Measurements from ENCODE around the gene NLGN3. TPM values are rescaled to one million over a fixed set of nuclear protein-coding genes. Genes with fewer than 3 reads are reported as not detected.

The NLGN3 gene
- total RNA-seq, 1 donor from 2014 or later: 0.69 TPM

DNA sequence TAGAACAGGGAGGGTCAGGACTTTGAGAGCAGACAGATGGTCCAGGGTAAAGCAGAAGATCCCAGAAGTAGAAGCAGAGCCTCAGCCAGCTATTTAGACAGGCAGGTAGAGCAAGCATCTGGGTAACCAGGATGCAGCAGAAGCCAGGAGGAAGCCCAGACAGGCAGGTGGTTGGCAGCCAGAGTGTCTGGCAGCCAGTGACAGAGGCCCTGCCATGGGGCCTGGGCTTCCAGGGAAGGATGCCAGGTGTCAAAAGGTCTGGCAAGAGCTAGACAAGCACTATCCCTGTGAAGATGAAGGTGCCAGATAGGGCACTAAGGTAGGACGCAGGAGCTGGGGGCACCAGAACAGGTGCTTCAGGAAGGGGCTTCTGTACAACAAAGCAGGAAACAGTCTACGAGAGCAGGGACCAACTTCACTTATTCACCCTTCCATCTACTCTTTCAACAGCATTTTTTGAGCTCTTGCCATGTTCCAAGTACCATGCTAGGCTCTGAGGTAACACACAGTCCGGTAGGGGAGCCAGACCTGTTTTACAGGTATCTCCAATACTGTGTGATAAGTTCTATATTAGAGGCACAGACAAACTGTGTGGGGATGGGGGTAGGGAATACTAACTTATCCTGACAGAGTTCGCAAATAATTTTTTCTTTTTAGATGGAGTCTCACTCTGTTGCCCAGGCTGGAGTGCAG lies 40.3 kb downstream of the NLGN3 start:
- H3K27ac ChIP-seq: no peak overlapping the region
- peak; percentile 13 for ATAC-seq
- DNase-seq: no peak
- TF ChIP-seq, protein P1, sequence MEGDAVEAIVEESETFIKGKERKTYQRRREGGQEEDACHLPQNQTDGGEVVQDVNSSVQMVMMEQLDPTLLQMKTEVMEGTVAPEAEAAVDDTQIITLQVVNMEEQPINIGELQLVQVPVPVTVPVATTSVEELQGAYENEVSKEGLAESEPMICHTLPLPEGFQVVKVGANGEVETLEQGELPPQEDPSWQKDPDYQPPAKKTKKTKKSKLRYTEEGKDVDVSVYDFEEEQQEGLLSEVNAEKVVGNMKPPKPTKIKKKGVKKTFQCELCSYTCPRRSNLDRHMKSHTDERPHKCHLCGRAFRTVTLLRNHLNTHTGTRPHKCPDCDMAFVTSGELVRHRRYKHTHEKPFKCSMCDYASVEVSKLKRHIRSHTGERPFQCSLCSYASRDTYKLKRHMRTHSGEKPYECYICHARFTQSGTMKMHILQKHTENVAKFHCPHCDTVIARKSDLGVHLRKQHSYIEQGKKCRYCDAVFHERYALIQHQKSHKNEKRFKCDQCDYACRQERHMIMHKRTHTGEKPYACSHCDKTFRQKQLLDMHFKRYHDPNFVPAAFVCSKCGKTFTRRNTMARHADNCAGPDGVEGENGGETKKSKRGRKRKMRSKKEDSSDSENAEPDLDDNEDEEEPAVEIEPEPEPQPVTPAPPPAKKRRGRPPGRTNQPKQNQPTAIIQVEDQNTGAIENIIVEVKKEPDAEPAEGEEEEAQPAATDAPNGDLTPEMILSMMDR (IDR thresholded peaks at IDR 0.05): no peak
- H3K4me1 ChIP-seq: peaks cover 5% of the 10 kb centered on the region
- H3K36me3 ChIP-seq: no peaks in the 10 kb centered on the region
- no peak overlapping the region for H3K4me3 ChIP-seq
- intact Hi-C loops (cut with DNase I): no loop called here
- no peaks in the 10 kb centered on the region for H3K27me3 ChIP-seq
- no peaks in the 10 kb centered on the region for H3K9me3 ChIP-seq

DNA sequence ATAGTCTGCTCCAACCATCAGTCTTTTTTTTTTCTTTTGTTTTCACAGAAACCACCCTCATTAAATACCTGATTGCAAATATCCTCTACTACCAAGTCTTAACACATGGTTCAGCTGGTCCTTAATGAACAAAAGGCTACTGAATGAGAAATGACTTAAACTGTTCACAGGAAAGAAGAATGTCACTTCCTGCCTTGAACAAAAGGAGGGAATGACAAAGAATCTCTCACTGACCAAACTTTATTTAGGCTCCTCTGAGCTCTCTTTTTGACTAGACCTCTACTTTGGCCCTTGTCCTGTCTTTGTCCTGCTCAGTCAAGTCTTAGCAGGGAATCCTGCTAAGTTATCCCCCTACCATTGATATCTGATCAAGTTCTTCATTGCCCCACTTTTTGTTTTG lies 46.6 kb downstream of the NLGN3 start:
- TF ChIP-seq, protein P1 (IDR thresholded peaks at IDR 0.05): no peak
- no peak for DNase-seq
- H3K27ac ChIP-seq: no peak overlapping the region

DNA sequence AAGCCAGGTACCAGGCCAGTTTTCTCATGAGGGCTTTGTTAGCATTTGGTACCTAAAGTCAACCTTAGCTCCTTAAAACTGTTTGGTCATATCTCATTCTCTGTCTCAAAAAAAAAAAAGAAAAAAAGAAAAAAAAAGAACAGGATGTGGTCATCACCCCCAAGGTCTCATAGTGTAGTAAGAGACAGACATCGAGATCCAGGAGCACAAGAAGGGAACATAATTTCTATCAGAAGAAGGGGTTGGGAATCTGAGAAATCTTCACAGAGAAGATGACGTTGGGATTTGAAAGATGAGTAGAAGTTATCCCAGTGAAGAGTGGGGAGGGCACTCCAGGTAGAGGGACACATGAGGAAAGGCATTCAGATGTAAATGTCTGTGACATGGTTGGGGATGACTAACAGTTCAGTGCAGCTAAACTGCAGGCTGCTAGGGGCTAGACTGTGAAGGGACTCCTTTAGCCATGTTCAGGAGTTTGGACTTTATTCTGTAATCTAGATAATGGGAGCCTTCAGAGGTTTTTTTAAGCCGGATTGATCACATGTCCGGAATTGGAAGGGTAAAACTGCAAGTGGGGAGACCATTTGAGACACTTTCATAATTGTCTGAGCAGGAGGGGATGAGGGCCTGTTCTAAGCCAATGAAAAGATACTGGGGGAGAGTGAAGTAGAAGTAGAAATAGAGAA lies 51.5 kb downstream of the NLGN3 start:
- intact Hi-C loops (cut with DNase I): no loop called here
- no peak for ATAC-seq

More for the DNA sequence above, 46.6 kb downstream of the NLGN3 start:
- H3K9me3 ChIP-seq: no peaks in the 10 kb centered on the region
- intact Hi-C loops (cut with DNase I): no loop called here
- H3K27me3 ChIP-seq: no peaks in the 10 kb centered on the region
- H3K4me1 ChIP-seq: no peaks in the 10 kb centered on the region
- ATAC-seq: no peak
- no peak overlapping the region for H3K4me3 ChIP-seq
- H3K36me3 ChIP-seq: no peaks in the 10 kb centered on the region

DNA sequence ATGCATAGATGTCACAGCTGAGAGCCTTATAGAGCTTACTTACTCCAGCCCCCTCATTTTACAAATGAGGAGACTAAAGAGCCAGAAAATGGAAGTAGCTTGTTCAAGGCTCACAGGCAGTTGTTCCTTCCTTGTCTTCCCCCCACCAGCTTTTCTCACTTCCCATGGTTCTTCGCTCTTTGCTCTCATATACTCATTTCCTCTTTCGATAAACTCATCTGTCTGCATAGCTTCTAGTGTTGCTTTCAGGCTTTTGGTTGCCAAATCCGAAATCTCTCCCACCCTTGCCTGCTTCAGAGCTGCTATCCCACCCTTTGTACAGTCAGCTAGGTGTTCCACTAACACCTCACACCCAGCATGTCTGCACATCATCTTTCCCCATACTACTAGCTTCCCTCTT lies 53.4 kb downstream of the NLGN3 start:
- Histone ChIP-seq H3K36me3 (no peaks in the 10 kb centered on the region), H3K9me3 (no peaks in the 10 kb centered on the region), H3K4me3 (peak overlapping the region; percentile 35), H3K4me1 (no peaks in the 10 kb centered on the region), H3K27ac (peak overlapping the region; percentile 42), H3K27me3 (no peaks in the 10 kb centered on the region)
- ATAC-seq (peak; percentile 67), DNase-seq (no peak)
- intact Hi-C loops (cut with DNase I): no loop called here
- TF ChIP-seq, protein P1 (IDR thresholded peaks at IDR 0.05): no peak

More for the DNA sequence above, 51.5 kb downstream of the NLGN3 start:
- TF ChIP-seq, protein P1 (IDR thresholded peaks at IDR 0.05): no peak
- Histone ChIP-seq H3K4me1 (no peaks in the 10 kb centered on the region), H3K36me3 (no peaks in the 10 kb centered on the region), H3K9me3 (no peaks in the 10 kb centered on the region), H3K27me3 (no peaks in the 10 kb centered on the region), H3K27ac (no peak overlapping the region), H3K4me3 (peak overlapping the region; percentile 35)
- DNase-seq: no peak

DNA sequence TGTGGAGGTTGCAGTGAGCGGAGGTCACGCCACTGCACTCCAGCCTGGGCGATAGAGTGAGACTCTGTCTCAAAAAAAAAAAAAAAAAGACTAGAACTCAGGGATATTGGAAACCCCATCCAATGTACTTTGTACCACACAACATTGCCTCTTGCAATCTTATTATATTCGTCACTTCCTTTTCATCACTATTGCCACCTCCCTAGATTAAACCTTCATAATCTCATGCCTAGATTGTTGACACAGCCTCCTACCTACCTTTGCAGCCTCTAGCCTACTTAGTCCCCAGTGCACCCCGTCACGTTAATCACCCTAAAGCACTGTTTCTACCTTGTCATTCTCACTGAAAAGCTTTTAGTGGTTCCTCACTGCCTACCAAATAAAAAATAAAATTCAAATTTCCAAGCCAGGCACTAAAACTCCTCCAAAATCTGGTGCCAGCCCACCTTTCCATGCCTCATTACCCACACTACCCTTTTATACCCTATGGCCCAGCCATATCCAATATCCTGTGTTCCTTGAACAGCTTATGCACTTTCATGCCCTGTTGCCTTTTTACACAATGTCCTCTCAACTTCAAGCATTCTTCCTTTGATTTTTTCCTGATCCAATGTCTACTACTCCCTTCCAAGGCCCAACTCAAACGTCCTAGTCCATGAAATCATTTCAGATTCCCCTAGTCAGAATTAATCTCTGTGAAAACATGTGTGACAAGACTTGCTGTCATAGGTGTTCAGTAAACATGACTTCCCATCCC lies 54.8 kb downstream of the NLGN3 start:
- ATAC-seq: no peak
- H3K4me1 ChIP-seq: no peaks in the 10 kb centered on the region
- no peak overlapping the region for H3K27ac ChIP-seq
- H3K27me3 ChIP-seq: no peaks in the 10 kb centered on the region
- intact Hi-C loops (cut with DNase I): no loop called here
- no peaks in the 10 kb centered on the region for H3K36me3 ChIP-seq
- H3K4me3 ChIP-seq: no peak overlapping the region
- TF ChIP-seq, protein P1 (IDR thresholded peaks at IDR 0.05): no peak
- no peak for DNase-seq
- no peaks in the 10 kb centered on the region for H3K9me3 ChIP-seq
